Loucy (cell line): ENCODE measurements around the gene NDC80.

ENCODE experiments used
- CTCF ChIP-seq: fragments of 200-600 bp; sonication (generic); conservative IDR thresholded peaks from 2 replicates; pipeline ENCODE4 v1.5.1; 2014; ENCODE audit warnings: mild to moderate bottlenecking, antibody characterized with exemption, low read length
- EZH2phosphoT487 ChIP-seq: fragments of 200-600 bp; IDR thresholded peaks from 2 replicates; pipeline ENCODE4 v1.6.1; 2018; ENCODE audit warnings: antibody characterized with exemption, mild to moderate bottlenecking, moderate library complexity, borderline replicate concordance

GRCh38 chr18:2589345-2590068, 18.1 kb downstream of the NDC80 start:
- TF ChIP-seq CTCF (no peak), EZH2phosphoT487 (no peak)
